HCT116 (cell line): ENCODE measurements around the gene FBXL7. TPM values are rescaled to one million over a fixed set of nuclear protein-coding genes. Genes with fewer than 3 reads are reported as not detected.

Experiments used
- ATAC-seq: fragments of 200-7000 bp; cut with Tn5 transposase; 2 replicates; pipeline ENCODE4 v1.9.1; 2020; ENCODE audit warnings: mild to moderate bottlenecking, moderate library complexity
- BruUV-seq: library from RNA; stranded (reverse); fragments of 400-500 nt; replicated peaks from 2 replicates; lab custom pipeline; 2021; lab: Mats Ljungman, UMichigan
- CTCF ChIA-PET: fragments of 300-600 bp; sonication (Branson Sonifier 250); formaldehyde crosslinking; loops from one replicate; lab custom pipeline; 2021; ENCODE audit warnings: antibody characterized with exemption; lab: Charles Lee
- POLR2A ChIA-PET: fragments of 300-600, 350-600 bp; sonication (Branson Sonifier 250); formaldehyde crosslinking; loops from one replicate; lab custom pipeline; 2021; ENCODE audit warnings: antibody characterized with exemption; lab: Charles Lee
- RAD21 ChIA-PET, 2 experiments: fragments of 300-600 bp; sonication (Branson Sonifier 250); formaldehyde crosslinking; loops; one replicate each; lab custom pipeline; 2023; ENCODE audit warnings: low total read pairs in 2 of 2; ENCODE audit not compliant: uncharacterized antibody in 2 of 2, unreplicated experiment in 2 of 2, low non-redundant PET in 1 of 2; lab: Charles Lee
- DNase-seq: peaks from one replicate; pipeline ENCODE4 v3.0.0-alpha.2; 2010; ENCODE audit warnings: low read depth, low spot score
- H2AFZ ChIP-seq: fragments of 200-600 bp; shearing (Covaris generic), sonication (generic); 2 replicates; pipeline ENCODE4 v1.6.1; 2017; ENCODE audit warnings: low read depth, mixed run types, mixed read lengths, antibody characterized with exemption, low read length; ENCODE audit not compliant: poor library complexity, severe bottlenecking
- H3K27ac ChIP-seq: 2 replicates; pipeline ENCODE4 v1.5.1; 2012; ENCODE audit warnings: low read depth, low read length
- H3K27me3 ChIP-seq: fragments of 200-600 bp; sonication (generic); 2 replicates; pipeline ENCODE4 v1.6.1; 2016; ENCODE audit warnings: mixed run types, low read length, mixed read lengths; ENCODE audit not compliant: insufficient read depth
- H3K36me3 ChIP-seq, 2 experiments: fragments of 200-500 bp in 1 of 2; fragments of 200-600 bp in 1 of 2; sonication (Bioruptor generic) in 1 of 2; sonication (generic) in 1 of 2; 2 replicates each; pipeline versions ENCODE4 v1.5.1 to v1.6.1; 2014 to 2016; ENCODE audit warnings: low read length in 2 of 2, inconsistent platforms in 1 of 2, mixed read lengths in 1 of 2, mixed run types in 1 of 2; ENCODE audit not compliant: insufficient read depth in 2 of 2, control insufficient read depth in 1 of 2
- H3K4me1 ChIP-seq, 2 experiments: fragments of 200-600 bp in 1 of 2; sonication (generic) in 1 of 2; 2 replicates each; pipeline versions ENCODE4 v1.5.1 to v1.6.1; 2012 to 2017; ENCODE audit warnings: low read length in 2 of 2, inconsistent platforms in 1 of 2, mild to moderate bottlenecking in 1 of 2, mixed read lengths in 1 of 2, mixed run types in 1 of 2, moderate library complexity in 1 of 2; ENCODE audit not compliant: insufficient read depth in 2 of 2, control insufficient read depth in 1 of 2
- H3K4me2 ChIP-seq: fragments of 200-600 bp; sonication (generic); 2 replicates; pipeline ENCODE4 v1.6.1; 2017; ENCODE audit warnings: mixed run types, low read length, mixed read lengths
- H3K4me3 ChIP-seq, 2 experiments: fragments of 200-600 bp in 1 of 2; sonication (generic) in 1 of 2; replicated peaks in 1 of 2; 2 replicates each; pipeline ENCODE4 v1.5.1; 2011 to 2016; ENCODE audit warnings: low read length in 2 of 2, control low read depth in 1 of 2, low read depth in 1 of 2, mild to moderate bottlenecking in 1 of 2, mixed read lengths in 1 of 2, mixed run types in 1 of 2
- H3K79me2 ChIP-seq: fragments of 200-600 bp; sonication (generic); 2 replicates; pipeline ENCODE4 v1.6.1; 2017; ENCODE audit warnings: mild to moderate bottlenecking, mixed run types, low read length, moderate library complexity, mixed read lengths; ENCODE audit not compliant: insufficient read depth
- H3K9ac ChIP-seq: fragments of 200-600 bp; sonication (generic); 2 replicates; pipeline ENCODE4 v1.6.1; 2016; ENCODE audit warnings: low read length, mixed read lengths
- H3K9me2 ChIP-seq: fragments of 200-600 bp; sonication (generic), shearing (Covaris generic); 2 replicates; pipeline ENCODE4 v1.6.1; 2017; ENCODE audit warnings: mixed run types, mild to moderate bottlenecking, moderate library complexity; ENCODE audit not compliant: insufficient read depth
- H3K9me3 ChIP-seq, 2 experiments: fragments of 200-500 bp in 1 of 2; fragments of 200-600 bp in 1 of 2; sonication (Bioruptor generic) in 1 of 2; sonication (generic) in 1 of 2; 2 replicates each; pipeline ENCODE4 v1.6.1; 2014 to 2017; ENCODE audit warnings: low read length in 2 of 2, mixed read lengths in 2 of 2, inconsistent platforms in 1 of 2, low read depth in 1 of 2, mild to moderate bottlenecking in 1 of 2, mixed run types in 1 of 2, moderate library complexity in 1 of 2; ENCODE audit not compliant: control insufficient read depth in 1 of 2, insufficient read depth in 1 of 2
- H4K20me1 ChIP-seq: fragments of 200-600 bp; sonication (generic), shearing (Covaris generic); 2 replicates; pipeline ENCODE4 v1.6.1; 2017; ENCODE audit warnings: mixed run types, mild to moderate bottlenecking, moderate library complexity; ENCODE audit not compliant: insufficient read depth
- CBX3 ChIP-seq: IDR thresholded peaks from 2 replicates; pipeline ENCODE4 v1.6.1; 2012; ENCODE audit warnings: low read depth
- CTCF ChIP-seq, 3 experiments: fragments of 200-600 bp in 1 of 3; sonication (generic) in 1 of 3; IDR thresholded peaks in 2 of 3; conservative IDR thresholded peaks in 1 of 3; 2 replicates each; pipeline ENCODE4 v1.5.1; 2012 to 2017; ENCODE audit warnings: low read depth in 2 of 3, low read length in 2 of 3, antibody characterized with exemption in 1 of 3, borderline replicate concordance in 1 of 3, control low read depth in 1 of 3, mild to moderate bottlenecking in 1 of 3, mixed read lengths in 1 of 3, mixed run types in 1 of 3, moderate library complexity in 1 of 3; ENCODE audit not compliant: insufficient read depth in 1 of 3
- EGR1 ChIP-seq: IDR thresholded peaks from 2 replicates; pipeline ENCODE4 v1.6.1; 2012; ENCODE audit warnings: low read depth
- FOSL1 ChIP-seq: IDR thresholded peaks from 2 replicates; pipeline ENCODE4 v1.6.1; 2012; ENCODE audit warnings: low read depth
- MAX ChIP-seq: IDR thresholded peaks from 2 replicates; pipeline ENCODE4 v1.6.1; 2012
- RAD21 ChIP-seq: IDR thresholded peaks from 2 replicates; pipeline ENCODE4 v1.6.1; 2012; ENCODE audit warnings: low read depth, mild to moderate bottlenecking
- SP1 ChIP-seq: IDR thresholded peaks from 2 replicates; pipeline ENCODE4 v1.6.1; 2012; ENCODE audit warnings: low read depth
- intact Hi-C: fragments of 100-400 bp; cut with micrococcal nuclease; formaldehyde crosslinking; loops from 2 replicates; pipeline ENCODE4 v1.10.0; 2022
- total RNA-seq: library from RNA; stranded (reverse); gene quantifications from one replicate; pipeline ENCODE4 v1.2.1, GENCODE V29; 2021; ENCODE audit not compliant: unreplicated experiment

FBXL7 gene
- total RNA-seq, 1 experiment from 2014 or later = 0.05 TPM

- ChIA-PET RAD21 (no interaction called here), CTCF (no interaction called here), POLR2A (no interaction called here)
- Histone ChIP-seq H4K20me1 (no peaks in the 10 kb centered on the region), H3K27ac (no peak overlapping the region), H3K9me2 (no peaks in the 10 kb centered on the region), H2AFZ (no peak overlapping the region)
- intact Hi-C loops = no loop called here
- TF ChIP-seq MAX = no peak
- no peak for TF ChIP-seq CTCF (IDR thresholded peaks at IDR 0.05 in 2 of 3, conservative IDR thresholded peaks at IDR 0.05 in 1 of 3; ENCODE audit: borderline replicate concordance in 1 of 3, insufficient read depth in 1 of 3, low read depth in 2 of 3, low read length in 2 of 3)
- TF ChIP-seq CBX3 = no peak
- no peak for TF ChIP-seq SP1
- TF ChIP-seq, all 23 proteins: peak for 0
- BruUV-seq = no TSS peak
- H3K9ac ChIP-seq = no peak overlapping the region
- H3K9me3 ChIP-seq = peaks cover 3 to 24% of the 10 kb centered on the region in 2 experiments; a peak in 2 of 4 replicates
- no peaks in the 10 kb centered on the region for H3K36me3 ChIP-seq
- ATAC-seq (no peak), DNase-seq (no peak)
- H3K4me2 ChIP-seq = no peak overlapping the region
- no peak overlapping the region for H3K4me3 ChIP-seq
- H3K79me2 ChIP-seq = no peaks in the 10 kb centered on the region
- H3K4me1 ChIP-seq = no peaks in the 10 kb centered on the region
- no peaks in the 10 kb centered on the region for H3K27me3 ChIP-seq
These were observed 10.9 kb downstream of the FBXL7 start for GRCh38 chr5:15510831-15511230.

- RAD21 ChIA-PET = no interaction called here
- H3K79me2 ChIP-seq = no peaks in the 10 kb centered on the region
- no TSS peak for BruUV-seq
These were observed 13.5 kb downstream of the FBXL7 start for GRCh38 chr5:15513431-15513830.

More at GRCh38 chr5:15513431-15513830, 13.5 kb downstream of the FBXL7 start:
- CTCF ChIA-PET = no interaction called here
- Histone ChIP-seq H3K4me1 (no peaks in the 10 kb centered on the region), H3K27me3 (no peaks in the 10 kb centered on the region), H3K27ac (no peak overlapping the region), H3K4me3 (no peak overlapping the region), H3K9me3 (peaks cover 3 to 24% of the 10 kb centered on the region in 2 experiments; a peak in 2 of 4 replicates), H3K9me2 (no peaks in the 10 kb centered on the region), H3K9ac (no peak overlapping the region), H3K36me3 (no peaks in the 10 kb centered on the region), H4K20me1 (no peaks in the 10 kb centered on the region), H3K4me2 (no peak overlapping the region), H2AFZ (no peak overlapping the region)
- intact Hi-C loops = no loop called here
- ATAC-seq (no peak), DNase-seq (no peak)
- POLR2A ChIA-PET = no interaction called here
- no peak for TF ChIP-seq RAD21
- TF ChIP-seq EGR1 = no peak
- TF ChIP-seq FOSL1 = no peak
